Neuronal stem cell (in vitro differentiated cells): ENCODE measurements around the gene UFD1.
"Not testable (repeated sequence)": the region's sequence is repeated elsewhere in the genome, so short reads cannot be mapped to it uniquely, and the experiment has no call there.

Source experiments
- DNase-seq: peaks from one replicate; pipeline ENCODE4 v3.0.0-alpha.2; 2013; ENCODE audit warnings: low spot score
- H2AFZ ChIP-seq: one replicate; pipeline ENCODE4 v1.6.1; 2013; ENCODE audit warnings: mild to moderate bottlenecking, low read length, inconsistent platforms
- H2AK5ac ChIP-seq: 2 replicates; pipeline ENCODE4 v1.6.1; 2013; ENCODE audit warnings: low read depth, mild to moderate bottlenecking, inconsistent platforms, low read length, moderate library complexity, mixed read lengths
- H2BK120ac ChIP-seq: 2 replicates; pipeline ENCODE4 v1.6.1; 2013; ENCODE audit warnings: low read depth, mild to moderate bottlenecking, inconsistent platforms, low read length, moderate library complexity, mixed read lengths
- H2BK12ac ChIP-seq: one replicate; pipeline ENCODE4 v1.6.1; 2013; ENCODE audit warnings: low read length, inconsistent platforms
- H2BK15ac ChIP-seq: 2 replicates; pipeline ENCODE4 v1.6.1; 2013; ENCODE audit warnings: mild to moderate bottlenecking, low read length, inconsistent platforms, mixed read lengths
- H2BK5ac ChIP-seq: one replicate; pipeline ENCODE4 v1.6.1; 2013; ENCODE audit warnings: inconsistent platforms, mild to moderate bottlenecking, low read length, moderate library complexity
- H3K14ac ChIP-seq: one replicate; pipeline ENCODE4 v1.6.1; 2013; ENCODE audit warnings: low read length, inconsistent platforms
- H3K18ac ChIP-seq: 2 replicates; pipeline ENCODE4 v1.6.1; 2013; ENCODE audit warnings: low read length, inconsistent platforms
- H3K23ac ChIP-seq: 2 replicates; pipeline ENCODE4 v1.6.1; 2013; ENCODE audit warnings: low read depth, mild to moderate bottlenecking, mixed read lengths, low read length, inconsistent platforms; ENCODE audit not compliant: poor library complexity
- H3K27ac ChIP-seq: replicated peaks from 3 replicates; pipeline ENCODE4 v1.5.1; 2013; ENCODE audit warnings: low read length, inconsistent platforms
- H3K27me3 ChIP-seq, 3 experiments: 2 replicates each; pipeline ENCODE4 v1.6.1; 2013; ENCODE audit warnings: low read length in 3 of 3, mild to moderate bottlenecking in 2 of 3, inconsistent platforms in 1 of 3, low read depth in 1 of 3, mixed read lengths in 1 of 3, moderate library complexity in 1 of 3; ENCODE audit not compliant: control insufficient read depth in 3 of 3, insufficient read depth in 3 of 3
- H3K36me3 ChIP-seq, 2 donors: replicated peaks in 1 of 2; 2 replicates each; pipeline ENCODE4 v1.6.1; 2013; ENCODE audit warnings: low read length in 2 of 2; ENCODE audit not compliant: control insufficient read depth in 2 of 2, insufficient read depth in 2 of 2
- H3K4ac ChIP-seq: 2 replicates; pipeline ENCODE4 v1.6.1; 2013; ENCODE audit warnings: inconsistent platforms, mild to moderate bottlenecking, low read length, moderate library complexity
- H3K4me1 ChIP-seq, 2 donors: 1 replicate in 1 of 2; 2 replicates in 1 of 2; pipeline ENCODE4 v1.6.1; 2013; ENCODE audit warnings: low read length in 2 of 2, low read depth in 1 of 2; ENCODE audit not compliant: control insufficient read depth in 2 of 2, insufficient read depth in 1 of 2
- H3K4me2 ChIP-seq: one replicate; pipeline ENCODE4 v1.6.1; 2013; ENCODE audit warnings: mild to moderate bottlenecking, low read length, inconsistent platforms; ENCODE audit not compliant: insufficient read depth, poor library complexity, severe bottlenecking
- H3K4me3 ChIP-seq, 2 donors: 2 replicates each; pipeline ENCODE4 v1.5.1; 2013; ENCODE audit warnings: low read length in 2 of 2, mild to moderate bottlenecking in 2 of 2, inconsistent platforms in 1 of 2, moderate library complexity in 1 of 2
- H3K79me1 ChIP-seq: one replicate; pipeline ENCODE4 v1.6.1; 2013; ENCODE audit warnings: low read depth, mild to moderate bottlenecking, inconsistent platforms, low read length, moderate library complexity
- H3K9ac ChIP-seq: one replicate; pipeline ENCODE4 v1.6.1; 2013; ENCODE audit warnings: mild to moderate bottlenecking, low read depth, low read length, inconsistent platforms; ENCODE audit not compliant: poor library complexity
- H3K9me3 ChIP-seq, 2 donors: replicated peaks in 1 of 2; 2 replicates each; pipeline versions ENCODE3 to v1.6.1; 2013; ENCODE audit warnings: low read length in 2 of 2, mild to moderate bottlenecking in 2 of 2, inconsistent platforms in 1 of 2, low read depth in 1 of 2, mixed read lengths in 1 of 2, moderate library complexity in 1 of 2; ENCODE audit not compliant: control insufficient read depth in 2 of 2, insufficient read depth in 1 of 2
- H4K8ac ChIP-seq: one replicate; pipeline ENCODE4 v1.6.1; 2013; ENCODE audit warnings: low read depth, mild to moderate bottlenecking, inconsistent platforms, low read length, moderate library complexity
- H4K91ac ChIP-seq: one replicate; pipeline ENCODE4 v1.6.1; 2013; ENCODE audit warnings: low read length, low read depth, mild to moderate bottlenecking, inconsistent platforms; ENCODE audit not compliant: poor library complexity
- whole genome bisulfite sequencing, 2 donors: extraction: QIAGEN DNeasy Blood & Tissue Kit; methylation state at CpG; one replicate each; pipeline ENCODE4 v1.1.7; 2013; ENCODE audit warnings: missing lambda C conversion rate in 2 of 2, mixed read lengths in 1 of 2; ENCODE audit not compliant: insufficient read length in 2 of 2, insufficient replicate concordance in 1 of 2; ENCODE audit errors: extremely low coverage in 2 of 2; 5-methylcytosine and 5-hydroxymethylcytosine counted together

UFD1 gene

GRCh38 chr22:19447330-19448075 is 31.5 kb downstream of the UFD1 start, which contains the start of gene C22orf39:
TSS of gene C22orf39 (minus strand) at chr22:19447711. CDS start at chr22:19447688, 23 bp downstream.
- H3K4me1 ChIP-seq, result peaks cover 7 to 9% of the 10 kb centered on the region in 2 donors
- peak within 1 kb of the TSS; percentile 93 for H2BK5ac ChIP-seq
- no peak within 1 kb of the TSS for H4K91ac ChIP-seq
- peaks cover 23 to 79% of the 10 kb centered on the region in 2 donors for H3K36me3 ChIP-seq
- H2BK120ac ChIP-seq, result no peak within 1 kb of the TSS
- H3K9ac ChIP-seq, result peak within 1 kb of the TSS; percentile 98
- H3K18ac ChIP-seq, result peak within 1 kb of the TSS; percentile 97
- H2AK5ac ChIP-seq, result peak within 1 kb of the TSS; percentile 15
- H4K8ac ChIP-seq, result peak within 1 kb of the TSS; percentile 89
- peak within 1 kb of the TSS; percentile 26 for H3K4ac ChIP-seq
- WGBS, 2 donors, result no CpG with 5 or more reads among the region's 92 CpGs
- H3K27me3 ChIP-seq, result no peaks in the 10 kb centered on the region
- H3K9me3 ChIP-seq, result no peaks in the 10 kb centered on the region
- no peak within 1 kb of the TSS for H2BK15ac ChIP-seq
- peaks cover 11% of the 10 kb centered on the region for H3K79me1 ChIP-seq
- peak within 1 kb of the TSS; percentile 64 for H2BK12ac ChIP-seq
- H3K14ac ChIP-seq, result peak within 1 kb of the TSS; percentile 73
- peak within 1 kb of the TSS; percentile 98 for H3K23ac ChIP-seq
- peak within 1 kb of the TSS; percentile 89 for H3K27ac ChIP-seq
- peak; percentile 93 for DNase-seq
- peak within 1 kb of the TSS; percentile 64 to 98 for H3K4me3 ChIP-seq
- peak within 1 kb of the TSS; percentile 90 for H2AFZ ChIP-seq
- peak within 1 kb of the TSS; percentile 85 for H3K4me2 ChIP-seq

- no peak overlapping the region for H3K14ac ChIP-seq
- H2BK12ac ChIP-seq, result no peak overlapping the region
- H3K4ac ChIP-seq, result no peak overlapping the region
- H3K4me1 ChIP-seq, result peaks cover 7 to 9% of the 10 kb centered on the region in 2 donors
- H2BK5ac ChIP-seq, result no peak overlapping the region
- peak overlapping the region; percentile 64 to 98 for H3K4me3 ChIP-seq
- no peak overlapping the region for H2BK120ac ChIP-seq
- H3K18ac ChIP-seq, result no peak overlapping the region
- H4K91ac ChIP-seq, result no peak overlapping the region
- H2AK5ac ChIP-seq, result no peak overlapping the region
- H3K79me1 ChIP-seq, result peaks cover 14% of the 10 kb centered on the region
- peak overlapping the region; percentile 98 for H3K23ac ChIP-seq
- peak overlapping the region; percentile 90 for H2AFZ ChIP-seq
- H3K9ac ChIP-seq, result peak overlapping the region; percentile 98
- WGBS, 2 donors, result no CpG with 5 or more reads among the region's 22 CpGs
- H3K27me3 ChIP-seq, result no peaks in the 10 kb centered on the region
- H3K4me2 ChIP-seq, result peak overlapping the region; percentile 76
- no peaks in the 10 kb centered on the region for H3K9me3 ChIP-seq
- H3K36me3 ChIP-seq, result peaks cover 24 to 78% of the 10 kb centered on the region in 2 donors
- H4K8ac ChIP-seq, result no peak overlapping the region
- H3K27ac ChIP-seq, result peak overlapping the region; percentile 89
- no peak overlapping the region for H2BK15ac ChIP-seq
- peak; percentile 48 for DNase-seq
Measured at GRCh38 chr22:19446603-19447329, 32.2 kb downstream of the UFD1 start.

GRCh38 chr22:19445279-19445982 is 33.6 kb downstream of the UFD1 start:
- not testable (repeated sequence) for H4K91ac ChIP-seq, H2BK5ac ChIP-seq, H4K8ac ChIP-seq, H3K4me2 ChIP-seq, H3K4ac ChIP-seq, H3K9me3 ChIP-seq, H2AK5ac ChIP-seq, H3K23ac ChIP-seq, H3K9ac ChIP-seq, H3K27ac ChIP-seq, H3K4me3 ChIP-seq, H3K18ac ChIP-seq, H3K27me3 ChIP-seq, H2BK15ac ChIP-seq, H2AFZ ChIP-seq, H3K14ac ChIP-seq, H3K4me1 ChIP-seq, DNase-seq, H2BK120ac ChIP-seq, H2BK12ac ChIP-seq
- Histone ChIP-seq H3K79me1 (peaks cover 14% of the 10 kb centered on the region), H3K36me3 (peaks cover 21 to 78% of the 10 kb centered on the region in 2 donors)
- no CpG with 5 or more reads among the region's 9 CpGs for WGBS, 2 donors
